Natural killer cell (primary cell): Measurements from ENCODE around the gene VPS37B. TPM values are rescaled to one million over a fixed set of nuclear protein-coding genes. Genes with fewer than 3 reads are reported as not detected.

Experiments
- ATAC-seq, 3 donors: fragments of 150-1000 bp in 2 of 3; fragments of 200-7000 bp in 1 of 3; cut with Tn5 transposase; 1 replicate in 1 of 3; 2 replicates in 2 of 3; pipeline ENCODE4 v1.10.0; 2021; ENCODE audit warnings: mild to moderate bottlenecking in 2 of 3, moderate library complexity in 2 of 3
- DNase-seq, 2 donors: peaks; one replicate each; pipeline versions ENCODE4 v3.0.0 to v3.0.0-alpha.2; 2013 to 2021; ENCODE audit warnings: mixed read lengths in 1 of 2
- H3K27ac ChIP-seq: one replicate; pipeline ENCODE4 v1.5.1; 2013; ENCODE audit warnings: mild to moderate bottlenecking, low read length
- H3K27me3 ChIP-seq: one replicate; pipeline ENCODE4 v1.6.1; 2013; ENCODE audit warnings: low read length; ENCODE audit not compliant: control insufficient read depth, insufficient read depth
- H3K36me3 ChIP-seq: one replicate; pipeline ENCODE4 v1.6.1; 2013; ENCODE audit warnings: low read length; ENCODE audit not compliant: control insufficient read depth, insufficient read depth
- H3K4me1 ChIP-seq: one replicate; pipeline ENCODE4 v1.6.1; 2013; ENCODE audit warnings: low read length; ENCODE audit not compliant: control insufficient read depth, insufficient read depth
- H3K4me3 ChIP-seq: one replicate; pipeline ENCODE4 v1.5.1; 2013; ENCODE audit warnings: low read length
- H3K9me3 ChIP-seq: one replicate; pipeline ENCODE4 v1.6.1; 2013; ENCODE audit warnings: low read length; ENCODE audit not compliant: control insufficient read depth, insufficient read depth
- H3K27ac Mint-ChIP-seq, 2 donors: one replicate each; pipeline ENCODE4 v1.8.0; 2022; ENCODE audit warnings: mild to moderate bottlenecking in 2 of 2, mixed read lengths in 2 of 2, moderate library complexity in 1 of 2
- H3K27me3 Mint-ChIP-seq, 2 donors: one replicate each; pipeline ENCODE4 v1.8.0; 2022; ENCODE audit warnings: low read depth in 2 of 2, mixed read lengths in 2 of 2
- H3K36me3 Mint-ChIP-seq: one replicate; pipeline ENCODE4 v1.8.0; 2022; ENCODE audit warnings: mixed read lengths
- H3K4me1 Mint-ChIP-seq, 2 donors: one replicate each; pipeline ENCODE4 v1.8.0; 2022; ENCODE audit warnings: mixed read lengths in 2 of 2
- H3K4me3 Mint-ChIP-seq: one replicate; pipeline ENCODE4 v1.8.0; 2022; ENCODE audit warnings: mild to moderate bottlenecking, moderate library complexity, mixed read lengths
- H3K9me3 Mint-ChIP-seq, 2 donors: one replicate each; pipeline ENCODE4 v1.8.0; 2022; ENCODE audit warnings: mixed read lengths in 2 of 2
- CTCF ChIP-seq: fragments of 200-600 bp; IDR thresholded peaks from one replicate; pipeline ENCODE4 v1.8.0; 2022; ENCODE audit warnings: antibody characterized with exemption
- WGBS: methylation state at CpG from one replicate; pipeline ENCODE4 v1.1.7; 2013; ENCODE audit warnings: missing lambda C conversion rate; ENCODE audit not compliant: insufficient coverage; 5-methylcytosine and 5-hydroxymethylcytosine counted together
- intact Hi-C: fragments of 100-400 bp; cut with micrococcal nuclease; formaldehyde crosslinking; loops from one replicate; pipeline ENCODE4 v1.14.2; 2022
- total RNA-seq, 4 donors: library from RNA; stranded (reverse); fragments of 120-200 nt in 1 of 4; gene quantifications; one replicate each; pipeline versions ENCODE4 v1.2.3 to v1.2.4, GENCODE V29; 2013 to 2022

The VPS37B gene
- total RNA-seq, 3 donors from 2014 or later (not counting 1 experiment from before 2014, with no cell fraction given), result 142 to 167 (median 165) TPM

DNA sequence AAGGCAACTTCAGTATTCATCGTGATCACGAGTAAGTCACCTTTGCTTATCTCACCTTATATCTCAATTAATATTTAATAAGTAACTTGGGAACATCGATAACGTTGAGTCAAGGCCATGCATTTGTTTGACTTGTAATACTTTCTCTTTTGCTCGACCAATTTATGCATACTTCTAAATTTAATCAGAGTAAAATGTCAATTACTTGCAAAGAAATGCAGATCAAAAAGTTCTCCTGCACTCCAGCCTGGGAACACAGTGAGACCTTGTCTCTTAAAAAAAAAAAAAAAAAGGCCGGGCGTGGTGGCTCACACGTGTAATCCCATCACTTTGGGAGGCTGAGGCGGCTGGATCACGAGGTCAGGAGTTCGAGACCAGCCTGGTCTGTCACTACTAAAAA, 72.5 kb downstream of the VPS37B start:
- ATAC-seq, result no peak
- no peaks in the 10 kb centered on the region for H3K9me3 Mint-ChIP-seq
- H3K4me3 Mint-ChIP-seq, result no peak overlapping the region
- intact Hi-C loops, result no loop called here
- Histone ChIP-seq H3K9me3 (no peaks in the 10 kb centered on the region), H3K27me3 (no peaks in the 10 kb centered on the region), H3K4me3 (no peak overlapping the region), H3K27ac (no peak overlapping the region), H3K36me3 (no peaks in the 10 kb centered on the region), H3K4me1 (no peaks in the 10 kb centered on the region)
- no peak overlapping the region for H3K27ac Mint-ChIP-seq
- WGBS, result 90% methylated on average over 10 of the region's 11 CpGs
- H3K27me3 Mint-ChIP-seq, result no peaks in the 10 kb centered on the region
- no peaks in the 10 kb centered on the region for H3K36me3 Mint-ChIP-seq
- no peak for TF ChIP-seq CTCF
- DNase-seq, result no peak
- no peaks in the 10 kb centered on the region for H3K4me1 Mint-ChIP-seq

DNA sequence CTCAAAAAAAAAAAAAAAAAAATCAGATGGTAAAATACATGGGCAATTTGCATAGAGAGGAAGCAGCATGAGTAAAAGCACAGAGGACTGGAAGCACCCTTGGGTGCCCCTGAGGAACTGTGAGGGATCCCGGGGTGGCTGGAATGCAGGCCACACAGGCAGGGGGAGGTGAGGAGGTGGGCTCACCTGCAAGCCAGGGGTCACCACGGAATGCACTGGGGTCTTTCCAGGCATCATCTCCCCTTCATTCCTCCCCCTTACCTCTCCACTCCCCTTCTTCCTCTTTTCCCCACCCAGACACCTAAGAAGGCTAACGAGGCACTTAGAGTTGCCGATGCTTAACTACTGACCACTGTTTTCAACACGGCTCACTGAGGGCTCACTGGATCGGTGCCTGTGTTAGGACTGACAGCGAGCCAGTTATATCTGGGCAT, 75.1 kb downstream of the VPS37B start:
- WGBS, result 65% methylated on average over 7 of the region's 7 CpGs

GRCh38 chr12:122820138-122820537, 75.8 kb downstream of the VPS37B start:
- no peak overlapping the region for H3K4me3 Mint-ChIP-seq
- H3K27ac ChIP-seq, result no peak overlapping the region
- no peaks in the 10 kb centered on the region for H3K27me3 ChIP-seq
- H3K4me1 ChIP-seq, result no peaks in the 10 kb centered on the region
- no peaks in the 10 kb centered on the region for H3K36me3 Mint-ChIP-seq
- H3K9me3 Mint-ChIP-seq, result no peaks in the 10 kb centered on the region
- ATAC-seq (no peak), DNase-seq (no peak)
- H3K27me3 Mint-ChIP-seq, result no peaks in the 10 kb centered on the region
- TF ChIP-seq CTCF, result no peak
- 91% methylated on average over 7 of the region's 8 CpGs for WGBS
- H3K4me1 Mint-ChIP-seq, result no peaks in the 10 kb centered on the region
- no peaks in the 10 kb centered on the region for H3K36me3 ChIP-seq
- H3K4me3 ChIP-seq, result no peak overlapping the region
- intact Hi-C loops, result no loop called here
- no peaks in the 10 kb centered on the region for H3K9me3 ChIP-seq
- no peak overlapping the region for H3K27ac Mint-ChIP-seq

More for the DNA sequence above, 75.1 kb downstream of the VPS37B start:
- Mint-ChIP-seq H3K27ac (no peak overlapping the region), H3K27me3 (no peaks in the 10 kb centered on the region), H3K4me1 (no peaks in the 10 kb centered on the region), H3K4me3 (no peak overlapping the region), H3K36me3 (no peaks in the 10 kb centered on the region), H3K9me3 (no peaks in the 10 kb centered on the region)
- Histone ChIP-seq H3K4me1 (no peaks in the 10 kb centered on the region), H3K9me3 (no peaks in the 10 kb centered on the region), H3K27ac (no peak overlapping the region), H3K4me3 (no peak overlapping the region), H3K27me3 (no peaks in the 10 kb centered on the region), H3K36me3 (no peaks in the 10 kb centered on the region)
- DNase-seq, result no peak
- ATAC-seq, result no peak
- intact Hi-C loops, result no loop called here
- TF ChIP-seq CTCF, result no peak

- 94% methylated on average over 10 of the region's 10 CpGs for WGBS
- H3K36me3 ChIP-seq, result no peaks in the 10 kb centered on the region
- H3K36me3 Mint-ChIP-seq, result no peaks in the 10 kb centered on the region
These were observed 76.6 kb downstream of the VPS37B start for GRCh38 chr12:122819209-122819785.

More at GRCh38 chr12:122819209-122819785, 76.6 kb downstream of the VPS37B start:
- no peaks in the 10 kb centered on the region for H3K9me3 Mint-ChIP-seq
- H3K27ac Mint-ChIP-seq, result no peak overlapping the region
- H3K4me1 Mint-ChIP-seq, result no peaks in the 10 kb centered on the region
- Histone ChIP-seq H3K4me3 (no peak overlapping the region), H3K27me3 (no peaks in the 10 kb centered on the region), H3K4me1 (no peaks in the 10 kb centered on the region), H3K27ac (no peak overlapping the region), H3K9me3 (no peaks in the 10 kb centered on the region)
- TF ChIP-seq CTCF, result no peak
- ATAC-seq, result no peak
- no peak for DNase-seq
- intact Hi-C loops, result no loop called here
- H3K27me3 Mint-ChIP-seq, result no peaks in the 10 kb centered on the region
- no peak overlapping the region for H3K4me3 Mint-ChIP-seq
